Vagina (tissue), 2 donors: Measurements from ENCODE around the gene HAUS7.

Experiments used
- CTCF ChIP-seq, 3 experiments: fragments of 450-650 bp in 2 of 3; fragments of 200-600 bp in 1 of 3; sonication (generic) in 1 of 3; IDR thresholded peaks; one replicate each; pipeline ENCODE4 v1.5.1; 2017 to 2019; ENCODE audit warnings: antibody characterized with exemption in 3 of 3, mild to moderate bottlenecking in 2 of 3, moderate library complexity in 2 of 3
- POLR2AphosphoS5 ChIP-seq, 2 donors: sonication (generic); formaldehyde crosslinking; IDR thresholded peaks; one replicate each; pipeline ENCODE4 v1.9.0; 2017; ENCODE audit warnings: antibody characterized with exemption in 2 of 2, mild to moderate bottlenecking in 2 of 2, low read depth in 1 of 2; ENCODE audit not compliant: insufficient read depth in 1 of 2

GRCh38 chrX:153413731-153414130, 56.6 kb downstream of the HAUS7 start:
- TF ChIP-seq CTCF (IDR thresholded peaks at IDR 0.05) (no peak), POLR2AphosphoS5 (IDR thresholded peaks at IDR 0.05; ENCODE audit: insufficient read depth in 1 of 2, low read depth in 1 of 2) (no peak)
